Esophagus squamous epithelium (tissue), 4 donors: Measurements from ENCODE around the gene TBC1D20.

Experiments
- POLR2A ChIP-seq, 4 donors: fragments of 450-650 bp; IDR thresholded peaks; one replicate each; pipeline ENCODE4 v1.6.1; 2017; ENCODE audit warnings: antibody characterized with exemption in 4 of 4, mild to moderate bottlenecking in 4 of 4, moderate library complexity in 3 of 4
- TF ChIP-seq, protein P1 (sequence below), 6 experiments: fragments of 450-650 bp in 4 of 6; fragments of 200-600 bp in 2 of 6; sonication (generic) in 2 of 6; IDR thresholded peaks; one replicate each; pipeline ENCODE4 v1.5.1; 2016 to 2019; ENCODE audit warnings: antibody characterized with exemption in 6 of 6, mild to moderate bottlenecking in 4 of 6, moderate library complexity in 4 of 6

- TF ChIP-seq, protein P1, sequence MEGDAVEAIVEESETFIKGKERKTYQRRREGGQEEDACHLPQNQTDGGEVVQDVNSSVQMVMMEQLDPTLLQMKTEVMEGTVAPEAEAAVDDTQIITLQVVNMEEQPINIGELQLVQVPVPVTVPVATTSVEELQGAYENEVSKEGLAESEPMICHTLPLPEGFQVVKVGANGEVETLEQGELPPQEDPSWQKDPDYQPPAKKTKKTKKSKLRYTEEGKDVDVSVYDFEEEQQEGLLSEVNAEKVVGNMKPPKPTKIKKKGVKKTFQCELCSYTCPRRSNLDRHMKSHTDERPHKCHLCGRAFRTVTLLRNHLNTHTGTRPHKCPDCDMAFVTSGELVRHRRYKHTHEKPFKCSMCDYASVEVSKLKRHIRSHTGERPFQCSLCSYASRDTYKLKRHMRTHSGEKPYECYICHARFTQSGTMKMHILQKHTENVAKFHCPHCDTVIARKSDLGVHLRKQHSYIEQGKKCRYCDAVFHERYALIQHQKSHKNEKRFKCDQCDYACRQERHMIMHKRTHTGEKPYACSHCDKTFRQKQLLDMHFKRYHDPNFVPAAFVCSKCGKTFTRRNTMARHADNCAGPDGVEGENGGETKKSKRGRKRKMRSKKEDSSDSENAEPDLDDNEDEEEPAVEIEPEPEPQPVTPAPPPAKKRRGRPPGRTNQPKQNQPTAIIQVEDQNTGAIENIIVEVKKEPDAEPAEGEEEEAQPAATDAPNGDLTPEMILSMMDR (IDR thresholded peaks at IDR 0.05) = no peak
- TF ChIP-seq POLR2A (IDR thresholded peaks at IDR 0.05) = no peak
These were observed 17.2 kb upstream of the TBC1D20 start for GRCh38 chr20:479487-479886.
